K562 (cell line): ENCODE results near the gene PFN3.

ENCODE experiments used
- CTCF ChIP-seq, 3 experiments: IDR thresholded peaks in 2 of 3; conservative IDR thresholded peaks in 1 of 3; 2 replicates each; pipeline ENCODE4 v1.5.1; 2011 to 2012; ENCODE audit warnings: low read length in 3 of 3, mild to moderate bottlenecking in 3 of 3, control low read depth in 2 of 3, improper control_type of control experiment in 1 of 3, inconsistent platforms in 1 of 3, low read depth in 1 of 3, mixed read lengths in 1 of 3, moderate library complexity in 1 of 3; ENCODE audit not compliant: insufficient read depth in 2 of 3
- MLX ChIP-seq, 2 experiments: fragments of 450-650 bp in 1 of 2; sonication (generic) in 1 of 2; formaldehyde crosslinking; conservative IDR thresholded peaks; 2 replicates each; pipeline versions ENCODE4 v1.4.0 to v1.8.1; 2020 to 2022; ENCODE audit warnings: mild to moderate bottlenecking in 1 of 2, missing genetic modification reagents in 1 of 2
- MYC ChIP-seq, 2 experiments: fragments of 250-450 bp in 1 of 2; sonication (Bioruptor Pico) in 1 of 2; IDR thresholded peaks; 2 replicates each; pipeline versions ENCODE4 v1.5.1 to v1.6.1; 2012 to 2021; ENCODE audit warnings: low read depth in 2 of 2, borderline replicate concordance in 1 of 2, improper control_type of control experiment in 1 of 2, low read length in 1 of 2, mild to moderate bottlenecking in 1 of 2, moderate library complexity in 1 of 2
- SMC3 ChIP-seq: conservative IDR thresholded peaks from 2 replicates; pipeline ENCODE4 v1.6.1; 2011; ENCODE audit warnings: low read depth, low read length, improper control_type of control experiment; ENCODE audit not compliant: insufficient read depth
- TSC22D4 ChIP-seq: fragments of 450-650 bp; IDR thresholded peaks from 2 replicates; pipeline ENCODE4 v1.6.1; 2016; ENCODE audit warnings: missing genetic modification characterization, missing biosample characterization, control low read depth
- TF ChIP-seq, protein P1 (sequence below), 2 experiments: IDR thresholded peaks; 2 replicates each; pipeline ENCODE4 v1.6.1; 2012; ENCODE audit warnings: improper control_type of control experiment in 2 of 2, low read depth in 2 of 2, low read length in 2 of 2, borderline replicate concordance in 1 of 2

- no peak for TF ChIP-seq TSC22D4 (tag)
- TF ChIP-seq CTCF (IDR thresholded peaks at IDR 0.05 in 2 of 3, conservative IDR thresholded peaks at IDR 0.05 in 1 of 3; ENCODE audit: insufficient read depth in 2 of 3, low read depth in 1 of 3, low read length in 3 of 3) = no peak
- TF ChIP-seq MYC (IDR thresholded peaks at IDR 0.05; ENCODE audit: low read depth, low read length) = no peak
- no peak for TF ChIP-seq MYC (CRISPR knock-in tag; IDR thresholded peaks at IDR 0.05; ENCODE audit: borderline replicate concordance, low read depth)
- TF ChIP-seq MLX (CRISPR knock-in tag; conservative IDR thresholded peaks at IDR 0.05) = no peak
- TF ChIP-seq, protein P1, sequence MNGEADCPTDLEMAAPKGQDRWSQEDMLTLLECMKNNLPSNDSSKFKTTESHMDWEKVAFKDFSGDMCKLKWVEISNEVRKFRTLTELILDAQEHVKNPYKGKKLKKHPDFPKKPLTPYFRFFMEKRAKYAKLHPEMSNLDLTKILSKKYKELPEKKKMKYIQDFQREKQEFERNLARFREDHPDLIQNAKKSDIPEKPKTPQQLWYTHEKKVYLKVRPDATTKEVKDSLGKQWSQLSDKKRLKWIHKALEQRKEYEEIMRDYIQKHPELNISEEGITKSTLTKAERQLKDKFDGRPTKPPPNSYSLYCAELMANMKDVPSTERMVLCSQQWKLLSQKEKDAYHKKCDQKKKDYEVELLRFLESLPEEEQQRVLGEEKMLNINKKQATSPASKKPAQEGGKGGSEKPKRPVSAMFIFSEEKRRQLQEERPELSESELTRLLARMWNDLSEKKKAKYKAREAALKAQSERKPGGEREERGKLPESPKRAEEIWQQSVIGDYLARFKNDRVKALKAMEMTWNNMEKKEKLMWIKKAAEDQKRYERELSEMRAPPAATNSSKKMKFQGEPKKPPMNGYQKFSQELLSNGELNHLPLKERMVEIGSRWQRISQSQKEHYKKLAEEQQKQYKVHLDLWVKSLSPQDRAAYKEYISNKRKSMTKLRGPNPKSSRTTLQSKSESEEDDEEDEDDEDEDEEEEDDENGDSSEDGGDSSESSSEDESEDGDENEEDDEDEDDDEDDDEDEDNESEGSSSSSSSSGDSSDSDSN (IDR thresholded peaks at IDR 0.05; ENCODE audit: borderline replicate concordance in 1 of 2, low read depth in 2 of 2, low read length in 2 of 2) = no peak
- no peak for TF ChIP-seq SMC3
Observed at GRCh38 chr5:177383181-177383580, 17.3 kb downstream of the PFN3 start.
